PC-9 (cell line): Measurements from ENCODE around the gene PITPNC1.

Experiments used
- CTCF ChIP-seq: fragments of 200-600 bp; sonication (generic); conservative IDR thresholded peaks from 2 replicates; pipeline ENCODE4 v1.6.1; 2017; ENCODE audit warnings: mixed run types, antibody characterized with exemption, mild to moderate bottlenecking, moderate library complexity
- EZH2 ChIP-seq: fragments of 200-600 bp; sonication (generic); IDR thresholded peaks from 2 replicates; pipeline ENCODE4 v1.8.0; 2017; ENCODE audit warnings: antibody characterized with exemption, low read depth

- no peak for TF ChIP-seq CTCF
- TF ChIP-seq EZH2 = no peak
Measured at GRCh38 chr17:67392111-67392510, 15.0 kb downstream of the PITPNC1 start.
